A673 (cell line): ENCODE results near the gene CALR.

Source experiments
- EZH2 ChIP-seq: fragments of 200-600 bp; sonication (generic); IDR thresholded peaks from 2 replicates; pipeline ENCODE4 v1.6.1; 2017; ENCODE audit warnings: borderline replicate concordance, low read depth, mild to moderate bottlenecking, mixed read lengths, antibody characterized with exemption, low read length; ENCODE audit not compliant: poor library complexity, severe bottlenecking
- TF ChIP-seq, protein P1 (sequence below): fragments of 300-800, 200-600 bp; sonication (generic); conservative IDR thresholded peaks from 2 replicates; pipeline ENCODE4 v1.5.1; 2017; ENCODE audit warnings: low read depth, mild to moderate bottlenecking, antibody characterized with exemption, low read length, moderate library complexity, mixed read lengths

DNA sequence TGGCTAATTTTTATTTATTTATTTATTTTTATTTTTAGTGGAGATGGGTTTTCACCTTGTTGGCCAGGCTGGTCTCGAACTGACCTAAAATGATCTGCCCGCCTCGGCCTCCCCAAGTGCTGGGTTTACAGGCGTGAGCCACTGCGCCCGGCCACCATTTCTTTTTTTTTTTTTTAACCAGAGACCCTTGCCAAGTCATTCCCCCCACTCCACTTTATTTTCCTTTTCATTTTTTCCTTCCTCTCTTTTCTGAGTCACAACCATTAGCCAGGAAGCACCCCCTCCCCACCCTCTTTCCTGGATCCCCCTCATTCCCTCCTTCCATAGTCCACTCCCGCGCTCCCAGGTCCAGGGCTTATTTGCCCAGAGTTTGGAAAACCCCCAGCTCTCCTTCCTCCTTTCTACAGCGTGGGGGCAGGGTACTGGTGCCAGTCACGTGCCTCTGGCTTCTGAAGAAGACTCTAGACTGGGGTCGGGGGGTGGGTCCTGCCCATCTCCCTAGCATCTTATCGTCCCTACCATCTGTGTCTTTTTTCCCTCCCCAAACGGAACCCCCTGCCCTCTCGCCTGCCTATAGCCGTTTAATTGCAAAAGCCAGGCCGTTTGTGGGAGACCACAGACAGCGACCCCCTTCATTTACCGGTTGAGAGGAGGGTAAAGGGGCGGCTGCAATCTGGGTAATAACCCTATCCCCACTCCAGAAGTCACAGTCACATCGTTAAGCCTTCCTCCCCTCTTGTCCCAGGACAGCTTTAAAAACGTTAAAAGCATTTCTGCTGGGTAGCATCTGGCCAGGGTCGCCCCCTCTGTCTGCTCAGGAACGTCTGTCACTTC is 1.1 kb upstream of the CALR start:
- no peak for TF ChIP-seq EZH2
- TF ChIP-seq, protein P1, sequence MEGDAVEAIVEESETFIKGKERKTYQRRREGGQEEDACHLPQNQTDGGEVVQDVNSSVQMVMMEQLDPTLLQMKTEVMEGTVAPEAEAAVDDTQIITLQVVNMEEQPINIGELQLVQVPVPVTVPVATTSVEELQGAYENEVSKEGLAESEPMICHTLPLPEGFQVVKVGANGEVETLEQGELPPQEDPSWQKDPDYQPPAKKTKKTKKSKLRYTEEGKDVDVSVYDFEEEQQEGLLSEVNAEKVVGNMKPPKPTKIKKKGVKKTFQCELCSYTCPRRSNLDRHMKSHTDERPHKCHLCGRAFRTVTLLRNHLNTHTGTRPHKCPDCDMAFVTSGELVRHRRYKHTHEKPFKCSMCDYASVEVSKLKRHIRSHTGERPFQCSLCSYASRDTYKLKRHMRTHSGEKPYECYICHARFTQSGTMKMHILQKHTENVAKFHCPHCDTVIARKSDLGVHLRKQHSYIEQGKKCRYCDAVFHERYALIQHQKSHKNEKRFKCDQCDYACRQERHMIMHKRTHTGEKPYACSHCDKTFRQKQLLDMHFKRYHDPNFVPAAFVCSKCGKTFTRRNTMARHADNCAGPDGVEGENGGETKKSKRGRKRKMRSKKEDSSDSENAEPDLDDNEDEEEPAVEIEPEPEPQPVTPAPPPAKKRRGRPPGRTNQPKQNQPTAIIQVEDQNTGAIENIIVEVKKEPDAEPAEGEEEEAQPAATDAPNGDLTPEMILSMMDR: no peak
